ENCODE data around the gene CSRNP3. TPM values are rescaled to one million over a fixed set of nuclear protein-coding genes. Genes with fewer than 3 reads are reported as not detected.

The CSRNP3 gene
- total and polyA plus RNA-seq, 9 donors = 2.9 to 16.2 (median 6.9) TPM

DNA sequence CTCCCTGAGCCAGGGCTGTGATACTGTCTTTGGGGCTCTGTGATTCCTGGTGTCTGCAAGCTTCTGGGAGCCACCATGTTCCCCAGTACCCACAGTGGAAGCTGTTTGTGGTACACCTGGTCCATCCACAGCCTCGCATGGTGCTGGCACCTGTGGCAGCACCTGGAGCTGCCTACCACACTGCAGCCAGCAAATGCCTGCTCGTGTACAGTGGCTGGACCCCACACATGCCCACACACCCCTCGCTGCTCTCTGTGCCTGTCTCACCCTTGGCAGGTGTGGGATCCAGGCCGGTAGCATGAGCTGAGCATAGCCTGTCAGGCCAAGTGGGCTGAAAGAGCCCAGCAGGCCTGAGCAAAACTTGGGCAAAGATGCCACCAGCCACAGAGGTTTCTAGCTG is 41.8 kb upstream of the CSRNP3 start:
- intact Hi-C loops (cut with DNase I) = no loop called here
- 87 to 96% (median 94%) methylated on average over 4 of the region's 4 CpGs for WGBS, 3 donors
- Histone ChIP-seq H3K4me3 (no peak overlapping the region), H3K27me3 (no peaks in the 10 kb centered on the region), H3K27ac (no peak overlapping the region), H3K36me3 (no peaks in the 10 kb centered on the region), H3K9me3 (no peaks in the 10 kb centered on the region), H3K4me1 (ENCODE audit: insufficient read depth) (no peaks in the 10 kb centered on the region)
- TF ChIP-seq, protein P1, sequence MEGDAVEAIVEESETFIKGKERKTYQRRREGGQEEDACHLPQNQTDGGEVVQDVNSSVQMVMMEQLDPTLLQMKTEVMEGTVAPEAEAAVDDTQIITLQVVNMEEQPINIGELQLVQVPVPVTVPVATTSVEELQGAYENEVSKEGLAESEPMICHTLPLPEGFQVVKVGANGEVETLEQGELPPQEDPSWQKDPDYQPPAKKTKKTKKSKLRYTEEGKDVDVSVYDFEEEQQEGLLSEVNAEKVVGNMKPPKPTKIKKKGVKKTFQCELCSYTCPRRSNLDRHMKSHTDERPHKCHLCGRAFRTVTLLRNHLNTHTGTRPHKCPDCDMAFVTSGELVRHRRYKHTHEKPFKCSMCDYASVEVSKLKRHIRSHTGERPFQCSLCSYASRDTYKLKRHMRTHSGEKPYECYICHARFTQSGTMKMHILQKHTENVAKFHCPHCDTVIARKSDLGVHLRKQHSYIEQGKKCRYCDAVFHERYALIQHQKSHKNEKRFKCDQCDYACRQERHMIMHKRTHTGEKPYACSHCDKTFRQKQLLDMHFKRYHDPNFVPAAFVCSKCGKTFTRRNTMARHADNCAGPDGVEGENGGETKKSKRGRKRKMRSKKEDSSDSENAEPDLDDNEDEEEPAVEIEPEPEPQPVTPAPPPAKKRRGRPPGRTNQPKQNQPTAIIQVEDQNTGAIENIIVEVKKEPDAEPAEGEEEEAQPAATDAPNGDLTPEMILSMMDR (IDR thresholded peaks at IDR 0.05) = no peak
- DNase-seq = no peak

DNA sequence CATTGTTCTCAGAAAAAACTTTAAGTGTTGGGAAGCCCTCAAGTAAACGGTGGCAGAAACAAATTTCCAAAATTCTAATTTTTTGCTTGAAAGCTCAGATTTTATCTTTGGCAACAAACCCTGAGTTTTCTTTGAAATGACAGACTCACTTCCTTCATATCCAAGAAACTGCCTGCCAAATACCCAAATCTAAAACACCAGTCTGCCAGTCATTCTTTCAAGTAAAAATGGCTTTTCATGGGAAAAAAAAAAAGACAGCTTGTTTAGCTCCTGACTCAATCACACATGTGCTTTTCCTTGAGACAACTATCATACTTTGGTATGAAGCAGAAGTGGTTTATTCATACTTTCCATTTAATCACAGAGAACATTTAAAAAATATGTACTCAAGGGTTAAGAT is 40.6 kb upstream of the CSRNP3 start:
- TF ChIP-seq, protein P1 (IDR thresholded peaks at IDR 0.05) = no peak
- no peak for TF ChIP-seq POLR2A (IDR thresholded peaks at IDR 0.05)
- no peak for TF ChIP-seq EP300 (IDR thresholded peaks at IDR 0.05)
- Histone ChIP-seq H3K27ac (no peak overlapping the region), H3K4me3 (no peak overlapping the region), H3K9me3 (no peaks in the 10 kb centered on the region), H3K36me3 (no peaks in the 10 kb centered on the region), H3K27me3 (no peaks in the 10 kb centered on the region), H3K4me1 (ENCODE audit: insufficient read depth) (no peaks in the 10 kb centered on the region)
- no peak for DNase-seq
- intact Hi-C loops (cut with DNase I) = no loop called here
- WGBS, 3 donors = 68 to 76% (median 71%) methylated on average over 1 of the region's 1 CpG

DNA sequence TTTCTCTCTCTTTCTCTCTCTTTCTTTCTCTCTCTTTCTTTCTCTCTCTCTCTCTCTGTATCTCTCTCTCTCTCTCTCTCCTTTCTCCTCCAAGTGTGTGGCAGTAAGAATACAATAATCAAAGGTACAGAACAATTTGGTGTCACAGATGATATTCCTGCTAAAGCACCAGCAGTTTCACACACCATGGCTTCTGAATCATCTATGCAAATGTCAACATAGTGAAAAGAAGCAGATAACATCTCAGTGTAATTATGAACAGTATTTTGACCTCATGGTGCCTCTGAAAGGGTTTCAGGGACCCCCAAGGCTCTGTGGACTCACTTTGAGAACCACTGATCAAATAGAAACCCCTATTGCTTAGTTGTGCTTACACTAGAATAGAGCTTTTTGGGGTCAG is 38.5 kb upstream of the CSRNP3 start:
- Histone ChIP-seq H3K4me3 (no peak overlapping the region), H3K4me1 (ENCODE audit: insufficient read depth) (no peaks in the 10 kb centered on the region), H3K9me3 (no peaks in the 10 kb centered on the region), H3K27ac (no peak overlapping the region), H3K36me3 (no peaks in the 10 kb centered on the region), H3K27me3 (no peaks in the 10 kb centered on the region)
- intact Hi-C loops (cut with DNase I) = no loop called here
- DNase-seq = no peak
- TF ChIP-seq, protein P1 (IDR thresholded peaks at IDR 0.05) = no peak
- TF ChIP-seq EP300 (IDR thresholded peaks at IDR 0.05) (no peak), POLR2A (IDR thresholded peaks at IDR 0.05) (no peak)

DNA sequence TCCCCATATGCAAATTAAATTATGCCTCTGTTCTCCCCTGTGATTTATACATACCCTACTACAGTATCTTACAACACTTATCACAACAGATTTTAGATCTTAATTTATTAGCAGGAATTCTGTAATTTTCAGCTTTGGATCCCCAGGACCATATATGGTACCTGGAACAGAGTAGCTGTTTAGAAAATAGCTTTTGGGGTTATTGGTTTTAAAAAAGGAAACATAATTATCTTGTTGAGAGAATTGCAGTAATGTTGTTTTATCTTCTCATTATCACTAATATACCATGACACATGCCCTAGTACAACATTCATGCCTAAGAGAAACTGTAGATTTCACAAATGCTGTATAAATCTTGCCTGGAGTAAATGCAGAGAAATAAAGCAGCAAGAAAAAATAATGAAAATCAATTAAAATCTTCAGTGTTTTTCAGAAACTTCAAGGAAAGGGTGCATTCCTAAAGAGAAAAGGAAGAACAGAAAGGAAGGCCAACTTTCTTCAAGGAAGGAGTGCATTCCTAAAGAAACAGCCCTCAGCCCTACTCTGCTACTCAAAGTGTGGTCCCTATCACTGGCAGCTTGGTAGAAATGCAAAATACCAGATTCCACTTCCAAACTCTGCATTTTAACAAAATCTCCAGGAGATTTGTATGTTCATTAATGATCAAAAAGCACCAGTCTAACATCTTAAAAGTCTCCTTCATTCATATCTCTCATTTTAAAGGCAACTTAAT is 37.1 kb upstream of the CSRNP3 start:
- no peaks in the 10 kb centered on the region for H3K9me3 ChIP-seq
- intact Hi-C loops (cut with DNase I) = no loop called here
- H3K4me3 ChIP-seq = no peak overlapping the region
- no peaks in the 10 kb centered on the region for H3K36me3 ChIP-seq
- no peaks in the 10 kb centered on the region for H3K27me3 ChIP-seq
- no peaks in the 10 kb centered on the region for H3K4me1 ChIP-seq (ENCODE audit: insufficient read depth)
- no peak overlapping the region for H3K27ac ChIP-seq
- DNase-seq = no peak
- TF ChIP-seq, protein P1 (IDR thresholded peaks at IDR 0.05) = no peak
- TF ChIP-seq POLR2A (IDR thresholded peaks at IDR 0.05) (no peak), EP300 (IDR thresholded peaks at IDR 0.05) (no peak)

All from ovary (tissue), 9 donors.